ENCODE data around the gene TMEM50A. TPM values are rescaled to one million over a fixed set of nuclear protein-coding genes. Genes with fewer than 3 reads are reported as not detected.
"Not testable (repeated sequence)": the region's sequence is repeated elsewhere in the genome, so short reads cannot be mapped to it uniquely, and the experiment has no call there.

TMEM50A gene
- total RNA-seq, 1 donor from 2014 or later: 109 TPM

GRCh38 chr1:25355841-25356395 is 17.8 kb downstream of the TMEM50A start:
- H3K4me1 ChIP-seq: no peaks in the 10 kb centered on the region
- intact Hi-C loops (cut with DNase I): no loop called here
- no peaks in the 10 kb centered on the region for H3K27me3 ChIP-seq
- TF ChIP-seq CTCF (IDR thresholded peaks at IDR 0.05): no peak
- no peak overlapping the region for H3K27ac ChIP-seq
- no peak overlapping the region for H3K4me3 ChIP-seq
- ATAC-seq (no peak), DNase-seq (no peak)
- H3K36me3 ChIP-seq: peaks cover 82% of the 10 kb centered on the region
- no peaks in the 10 kb centered on the region for H3K9me3 ChIP-seq

- no peak for ATAC-seq
- no peaks in the 10 kb centered on the region for H3K27me3 ChIP-seq
- no peak for DNase-seq
- H3K4me1 ChIP-seq: no peaks in the 10 kb centered on the region
- H3K9me3 ChIP-seq: no peaks in the 10 kb centered on the region
- intact Hi-C loops (cut with DNase I): no loop called here
- peaks cover 87% of the 10 kb centered on the region for H3K36me3 ChIP-seq
- no peak overlapping the region for H3K4me3 ChIP-seq
- no peak overlapping the region for H3K27ac ChIP-seq
- no peak for TF ChIP-seq CTCF (IDR thresholded peaks at IDR 0.05)
Observed at GRCh38 chr1:25356441-25356840, 18.3 kb downstream of the TMEM50A start.

GRCh38 chr1:25356848-25357247 is 18.7 kb downstream of the TMEM50A start:
- Histone ChIP-seq H3K9me3 (no peaks in the 10 kb centered on the region), H3K4me3 (no peak overlapping the region), H3K27ac (no peak overlapping the region), H3K4me1 (no peaks in the 10 kb centered on the region), H3K36me3 (peaks cover 90% of the 10 kb centered on the region), H3K27me3 (no peaks in the 10 kb centered on the region)
- DNase-seq (no peak), ATAC-seq (no peak)
- intact Hi-C loops (cut with DNase I): no loop called here
- no peak for TF ChIP-seq CTCF (IDR thresholded peaks at IDR 0.05)

GRCh38 chr1:25360596-25361581 is 22.8 kb downstream of the TMEM50A start:
- intact Hi-C loops (cut with DNase I): no loop called here
- Histone ChIP-seq H3K4me3 (no peak overlapping the region), H3K27me3 (no peaks in the 10 kb centered on the region), H3K27ac (no peak overlapping the region), H3K9me3 (no peaks in the 10 kb centered on the region), H3K36me3 (peaks cover 53% of the 10 kb centered on the region), H3K4me1 (no peaks in the 10 kb centered on the region)
- no peak for ATAC-seq
- DNase-seq: no peak
- TF ChIP-seq CTCF (IDR thresholded peaks at IDR 0.05): no peak

- no peak overlapping the region for H3K27ac ChIP-seq
- peaks cover 43% of the 10 kb centered on the region for H3K36me3 ChIP-seq
- H3K9me3 ChIP-seq: no peaks in the 10 kb centered on the region
- DNase-seq: no peak
- no peaks in the 10 kb centered on the region for H3K27me3 ChIP-seq
- intact Hi-C loops (cut with DNase I): no loop called here
- no peak for TF ChIP-seq CTCF (IDR thresholded peaks at IDR 0.05)
- H3K4me3 ChIP-seq: no peak overlapping the region
- H3K4me1 ChIP-seq: no peaks in the 10 kb centered on the region
- no peak for ATAC-seq
Observed at GRCh38 chr1:25361901-25362300, 23.8 kb downstream of the TMEM50A start.

GRCh38 chr1:25362634-25363559 is 24.8 kb downstream of the TMEM50A start:
- H3K4me1 ChIP-seq; H3K27ac ChIP-seq; H3K9me3 ChIP-seq; intact Hi-C loops (cut with DNase I); H3K27me3 ChIP-seq; H3K4me3 ChIP-seq; DNase-seq: not testable (repeated sequence)
- peaks cover 39% of the 10 kb centered on the region for H3K36me3 ChIP-seq
- ATAC-seq: peak; percentile 58
